GM06990 (cell line): ENCODE data around the gene CTU1.

Source experiments
- DNase-seq: peaks from one replicate; pipeline ENCODE4 v3.0.0-alpha.2; 2011; ENCODE audit not compliant: insufficient read length; ENCODE audit errors: extremely low read depth
- H3K27me3 ChIP-seq: replicated peaks from 2 replicates; pipeline ENCODE4 v1.6.0; 2011; ENCODE audit warnings: low read length; ENCODE audit not compliant: control insufficient read depth, insufficient read depth
- H3K36me3 ChIP-seq: 2 replicates; pipeline ENCODE4 v1.5.1; 2011; ENCODE audit warnings: low read length; ENCODE audit not compliant: control insufficient read depth, insufficient read depth
- H3K4me3 ChIP-seq: replicated peaks from 2 replicates; pipeline ENCODE4 v1.5.1; 2011; ENCODE audit warnings: low read depth, mild to moderate bottlenecking, control low read depth, low read length
- CTCF ChIP-seq: IDR thresholded peaks from 2 replicates; pipeline ENCODE4 v1.5.1; 2011; ENCODE audit warnings: low read length, control low read depth, mild to moderate bottlenecking, inconsistent platforms; ENCODE audit not compliant: insufficient read depth, poor library complexity, severe bottlenecking

The CTU1 gene

GRCh38 chr19:51142119-51142518 lies 33.9 kb upstream of the CTU1 start, which contains the start of gene SIGLEC7:
TSS of gene SIGLEC7 (plus strand) at chr19:51142301. CDS start at chr19:51142370, 69 bp downstream.
- no peak for DNase-seq
- H3K36me3 ChIP-seq: no peaks in the 10 kb centered on the region
- no peak for TF ChIP-seq CTCF
- no peak within 1 kb of the TSS for H3K4me3 ChIP-seq
- peaks cover 7% of the 10 kb centered on the region for H3K27me3 ChIP-seq

- no peak for TF ChIP-seq CTCF
- H3K27me3 ChIP-seq: peaks cover 7% of the 10 kb centered on the region
- H3K4me3 ChIP-seq: no peak overlapping the region
- no peak for DNase-seq
- H3K36me3 ChIP-seq: no peaks in the 10 kb centered on the region
Observed at GRCh38 chr19:51141181-51141580, 33.0 kb upstream of the CTU1 start.

GRCh38 chr19:51140441-51140840 lies 32.2 kb upstream of the CTU1 start:
- no peak for TF ChIP-seq CTCF
- H3K27me3 ChIP-seq: peaks cover 7% of the 10 kb centered on the region
- no peak for DNase-seq
- no peak overlapping the region for H3K4me3 ChIP-seq
- H3K36me3 ChIP-seq: no peaks in the 10 kb centered on the region

GRCh38 chr19:51139299-51140014 lies 31.2 kb upstream of the CTU1 start:
- H3K4me3 ChIP-seq: no peak overlapping the region
- TF ChIP-seq CTCF: no peak
- H3K27me3 ChIP-seq: peaks cover 7% of the 10 kb centered on the region
- no peaks in the 10 kb centered on the region for H3K36me3 ChIP-seq
- DNase-seq: no peak

GRCh38 chr19:51138549-51138979 lies 30.4 kb upstream of the CTU1 start:
- TF ChIP-seq CTCF: no peak
- no peak for DNase-seq
- Histone ChIP-seq H3K27me3 (peaks cover 7% of the 10 kb centered on the region), H3K36me3 (no peaks in the 10 kb centered on the region), H3K4me3 (no peak overlapping the region)

- no peak for TF ChIP-seq CTCF
- no peaks in the 10 kb centered on the region for H3K36me3 ChIP-seq
- no peak for DNase-seq
- H3K27me3 ChIP-seq: peaks cover 7% of the 10 kb centered on the region
- no peak overlapping the region for H3K4me3 ChIP-seq
Observed at GRCh38 chr19:51137792-51138425, 29.7 kb upstream of the CTU1 start.
